ENCODE results near the gene TMEM181.
A peak's percentile ranks its signal among the peaks of the same experiment; 100 is the strongest.

Gene TMEM181

GRCh38 chr6:158531566-158531965, 28.3 kb upstream of the TMEM181 start:
- H3K27me3 ChIP-seq (ENCODE audit: insufficient read depth, low read depth, severe bottlenecking): no peaks in the 10 kb centered on the region
- no peak for DNase-seq
- no peak overlapping the region for H3K4me3 ChIP-seq (ENCODE audit: low read depth, low read length)

GRCh38 chr6:158531970-158532369, 27.9 kb upstream of the TMEM181 start:
- H3K27ac ChIP-seq: no peak overlapping the region
- no peak for TF ChIP-seq CTCF (IDR thresholded peaks at IDR 0.05; ENCODE audit: low read depth, low read length)
- H3K36me3 ChIP-seq: peaks cover 3% of the 10 kb centered on the region; the same call in 1 of the 2 replicates
- H3K27me3 ChIP-seq (ENCODE audit: insufficient read depth, low read depth, severe bottlenecking): no peaks in the 10 kb centered on the region
- peaks cover 9% of the 10 kb centered on the region for H3K9me3 ChIP-seq (ENCODE audit: severe bottlenecking)
- no peak for DNase-seq
- H3K4me3 ChIP-seq (ENCODE audit: low read depth, low read length): no peak overlapping the region

More at GRCh38 chr6:158531566-158531965, 28.3 kb upstream of the TMEM181 start:
- H3K9me3 ChIP-seq (ENCODE audit: severe bottlenecking): peaks cover 9% of the 10 kb centered on the region
- no peak overlapping the region for H3K27ac ChIP-seq
- no peak for TF ChIP-seq CTCF (IDR thresholded peaks at IDR 0.05; ENCODE audit: low read depth, low read length)
- peaks cover 2% of the 10 kb centered on the region; the same call in 1 of the 2 replicates for H3K36me3 ChIP-seq

DNA sequence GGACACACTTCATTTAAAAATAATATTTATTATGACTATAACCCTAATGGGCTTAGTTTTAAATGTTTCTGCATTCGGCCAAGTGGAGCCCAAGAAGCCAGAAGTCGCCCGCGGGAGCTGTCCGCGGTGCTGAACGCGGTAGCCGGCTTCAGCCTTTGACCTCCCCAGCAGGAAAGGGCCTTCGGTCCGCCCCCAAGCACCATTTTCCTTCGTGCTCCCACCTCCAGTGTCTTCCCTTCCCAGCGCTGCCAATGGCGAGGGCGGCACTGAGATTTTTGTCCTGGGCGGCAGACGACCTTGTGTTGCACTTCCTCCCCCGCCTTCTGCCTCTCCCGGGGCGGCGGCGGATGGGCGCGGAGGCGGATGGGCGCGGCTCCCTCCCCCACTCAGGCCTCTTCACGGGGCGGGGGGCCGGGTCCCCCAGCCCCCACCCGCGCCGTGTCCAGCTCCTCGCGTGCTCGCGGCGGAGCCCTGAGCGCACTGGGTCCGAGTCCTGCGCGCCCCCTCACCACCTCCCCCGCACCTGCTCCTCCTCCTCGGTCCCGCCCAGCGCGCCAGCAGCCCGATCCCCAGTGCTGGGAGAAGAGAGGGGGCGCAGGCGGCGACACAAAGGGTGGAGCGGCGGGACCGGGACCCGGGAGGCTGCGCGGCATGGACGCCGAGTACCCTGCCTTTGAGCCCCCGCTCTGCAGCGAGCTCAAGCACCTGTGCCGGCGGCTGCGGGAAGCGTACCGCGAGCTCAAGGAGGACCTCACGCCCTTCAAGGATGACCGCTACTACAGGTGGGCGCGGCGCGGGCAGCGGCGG, 23.6 kb upstream of the TMEM181 start:
- H3K4me3 ChIP-seq (ENCODE audit: low read depth, low read length): peak overlapping the region; percentile 62
- H3K9me3 ChIP-seq (ENCODE audit: severe bottlenecking): no peaks in the 10 kb centered on the region
- peak overlapping the region; percentile 90 for H3K27ac ChIP-seq
- H3K36me3 ChIP-seq: peaks cover 26% of the 10 kb centered on the region
- H3K27me3 ChIP-seq (ENCODE audit: insufficient read depth, low read depth, severe bottlenecking): no peaks in the 10 kb centered on the region
- TF ChIP-seq CTCF (IDR thresholded peaks at IDR 0.05; ENCODE audit: low read depth, low read length): no peak
- DNase-seq: peak; percentile 81

- Histone ChIP-seq H3K27ac (peak overlapping the region; percentile 90), H3K4me3 (ENCODE audit: low read depth, low read length) (peak overlapping the region; percentile 62), H3K27me3 (ENCODE audit: insufficient read depth, low read depth, severe bottlenecking) (no peaks in the 10 kb centered on the region), H3K36me3 (peaks cover 26% of the 10 kb centered on the region), H3K9me3 (ENCODE audit: severe bottlenecking) (no peaks in the 10 kb centered on the region)
- no peak for TF ChIP-seq CTCF (IDR thresholded peaks at IDR 0.05; ENCODE audit: low read depth, low read length)
- DNase-seq: peak; percentile 81
Measured at GRCh38 chr6:158536891-158537798, 22.7 kb upstream of the TMEM181 start.

- H3K27me3 ChIP-seq (ENCODE audit: insufficient read depth, low read depth, severe bottlenecking): no peaks in the 10 kb centered on the region
Measured at GRCh38 chr6:158538741-158539140, 21.1 kb upstream of the TMEM181 start.

More at GRCh38 chr6:158538741-158539140, 21.1 kb upstream of the TMEM181 start:
- H3K36me3 ChIP-seq: peaks cover 35% of the 10 kb centered on the region
- no peak for TF ChIP-seq CTCF (IDR thresholded peaks at IDR 0.05; ENCODE audit: low read depth, low read length)
- no peaks in the 10 kb centered on the region for H3K9me3 ChIP-seq (ENCODE audit: severe bottlenecking)
- no peak for DNase-seq
- H3K27ac ChIP-seq: no peak overlapping the region
- H3K4me3 ChIP-seq (ENCODE audit: low read depth, low read length): no peak overlapping the region

All from WERI-Rb-1 (cell line).